AG09319 (cell line): ENCODE data around the gene ACOT9.
A peak's percentile ranks its signal among the peaks of the same experiment; 100 is the strongest.

ENCODE experiments used
- DNase-seq: peaks from one replicate; pipeline ENCODE4 v3.0.0-alpha.2; 2010; ENCODE audit warnings: low read depth; ENCODE audit errors: extremely low read depth
- TF ChIP-seq, protein P1 (sequence below): IDR thresholded peaks from 2 replicates; pipeline ENCODE4 v1.5.1; 2011; ENCODE audit warnings: low read depth, mild to moderate bottlenecking, inconsistent platforms, low read length, moderate library complexity

The ACOT9 gene

DNA sequence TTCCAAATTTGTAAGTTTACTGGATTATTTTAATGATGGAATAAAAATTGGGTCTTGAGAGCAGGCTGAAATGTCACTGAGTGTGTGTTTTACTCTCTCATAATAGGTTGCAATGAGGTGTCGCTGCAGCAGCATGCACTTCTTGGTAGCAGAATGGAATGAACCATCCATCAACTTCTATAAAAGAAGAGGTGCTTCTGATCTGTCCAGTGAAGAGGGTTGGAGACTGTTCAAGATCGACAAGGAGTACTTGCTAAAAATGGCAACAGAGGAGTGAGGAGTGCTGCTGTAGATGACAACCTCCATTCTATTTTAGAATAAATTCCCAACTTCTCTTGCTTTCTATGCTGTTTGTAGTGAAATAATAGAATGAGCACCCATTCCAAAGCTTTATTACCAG lies 42.5 kb upstream of the ACOT9 start:
- DNase-seq, result no peak
- TF ChIP-seq, protein P1, sequence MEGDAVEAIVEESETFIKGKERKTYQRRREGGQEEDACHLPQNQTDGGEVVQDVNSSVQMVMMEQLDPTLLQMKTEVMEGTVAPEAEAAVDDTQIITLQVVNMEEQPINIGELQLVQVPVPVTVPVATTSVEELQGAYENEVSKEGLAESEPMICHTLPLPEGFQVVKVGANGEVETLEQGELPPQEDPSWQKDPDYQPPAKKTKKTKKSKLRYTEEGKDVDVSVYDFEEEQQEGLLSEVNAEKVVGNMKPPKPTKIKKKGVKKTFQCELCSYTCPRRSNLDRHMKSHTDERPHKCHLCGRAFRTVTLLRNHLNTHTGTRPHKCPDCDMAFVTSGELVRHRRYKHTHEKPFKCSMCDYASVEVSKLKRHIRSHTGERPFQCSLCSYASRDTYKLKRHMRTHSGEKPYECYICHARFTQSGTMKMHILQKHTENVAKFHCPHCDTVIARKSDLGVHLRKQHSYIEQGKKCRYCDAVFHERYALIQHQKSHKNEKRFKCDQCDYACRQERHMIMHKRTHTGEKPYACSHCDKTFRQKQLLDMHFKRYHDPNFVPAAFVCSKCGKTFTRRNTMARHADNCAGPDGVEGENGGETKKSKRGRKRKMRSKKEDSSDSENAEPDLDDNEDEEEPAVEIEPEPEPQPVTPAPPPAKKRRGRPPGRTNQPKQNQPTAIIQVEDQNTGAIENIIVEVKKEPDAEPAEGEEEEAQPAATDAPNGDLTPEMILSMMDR, result no peak

DNA sequence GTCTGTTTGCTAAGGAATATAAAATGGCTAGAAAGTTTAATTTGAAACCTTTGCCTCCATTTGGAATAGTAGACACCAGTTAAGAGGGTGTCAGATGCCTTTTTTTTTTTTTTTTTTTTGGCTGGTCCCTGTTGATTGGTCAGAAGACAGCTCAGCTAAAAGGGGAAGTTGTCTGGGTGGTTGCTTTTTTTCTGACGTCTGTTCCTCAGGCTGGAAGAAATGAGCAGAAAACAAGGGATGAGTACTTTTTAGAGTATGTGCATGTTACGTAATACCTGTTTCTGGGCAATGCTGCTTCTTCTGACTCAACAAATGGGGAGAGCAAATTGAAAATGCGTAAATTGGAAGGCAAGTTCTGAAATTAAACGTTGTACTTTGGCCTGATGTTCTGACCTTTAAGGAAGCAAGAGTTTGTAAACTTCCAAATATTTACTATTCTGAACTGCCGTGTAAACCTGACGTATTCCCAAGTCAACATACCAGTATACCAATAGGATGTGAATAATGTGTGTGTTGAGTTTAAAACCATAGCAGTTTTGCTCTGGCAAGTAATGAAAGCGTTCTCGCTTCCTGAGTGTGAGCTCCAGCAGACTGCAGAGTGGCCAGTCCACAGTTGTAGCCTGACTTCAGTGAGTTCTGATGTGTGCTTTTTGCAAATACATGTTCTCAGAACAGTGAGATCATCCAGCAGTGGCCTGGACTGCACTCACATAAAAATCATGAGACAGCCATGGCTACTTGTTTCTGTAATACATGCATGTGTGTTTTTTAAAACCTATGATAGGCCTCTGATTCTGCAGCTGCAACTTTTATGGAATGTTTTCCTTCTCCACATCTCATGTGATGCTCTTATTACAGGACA lies 41.6 kb upstream of the ACOT9 start:
- TF ChIP-seq, protein P1, result no peak
- peak; percentile 72 for DNase-seq

DNA sequence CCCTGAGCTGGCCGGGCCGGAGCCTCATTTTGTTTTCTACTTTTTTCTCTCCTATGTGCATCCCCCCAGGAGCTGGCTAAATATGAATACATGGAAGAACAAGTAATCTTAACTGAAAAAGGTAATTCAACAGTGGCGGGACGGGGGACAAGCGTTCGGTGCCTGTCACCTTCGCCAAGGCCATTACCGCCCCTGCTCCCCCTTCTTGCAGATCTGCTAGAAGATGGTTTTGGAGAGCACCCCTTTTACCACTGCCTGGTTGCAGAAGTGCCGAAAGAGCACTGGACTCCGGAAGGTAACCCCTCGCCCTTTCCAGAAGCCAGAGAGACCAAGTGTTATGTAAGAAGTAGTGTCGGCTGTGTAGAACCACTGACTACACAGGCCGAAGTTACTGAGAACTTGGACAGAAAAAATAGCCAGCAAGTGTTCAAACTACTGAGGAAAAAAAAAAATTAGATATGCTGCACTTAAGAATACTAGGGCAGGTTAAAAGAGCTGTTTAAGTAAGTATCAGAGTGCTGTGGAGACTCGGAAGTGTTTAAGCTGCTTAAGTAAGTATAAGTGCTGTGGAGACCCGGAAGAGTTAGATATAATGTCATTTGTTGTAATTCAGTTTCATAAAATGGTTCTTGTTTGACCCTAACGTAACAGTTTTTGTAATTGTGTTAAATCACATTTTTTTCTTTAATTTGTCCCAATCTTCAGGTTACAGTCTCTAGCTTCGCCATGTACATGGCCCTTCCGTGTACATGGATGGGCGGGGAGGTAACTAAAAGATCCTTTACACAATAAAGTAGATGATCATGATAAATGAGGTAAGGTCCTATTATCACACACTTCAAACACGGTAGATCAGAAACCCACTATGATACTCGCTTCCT lies 40.8 kb upstream of the ACOT9 start:
- TF ChIP-seq, protein P1, result no peak
- DNase-seq, result no peak

DNA sequence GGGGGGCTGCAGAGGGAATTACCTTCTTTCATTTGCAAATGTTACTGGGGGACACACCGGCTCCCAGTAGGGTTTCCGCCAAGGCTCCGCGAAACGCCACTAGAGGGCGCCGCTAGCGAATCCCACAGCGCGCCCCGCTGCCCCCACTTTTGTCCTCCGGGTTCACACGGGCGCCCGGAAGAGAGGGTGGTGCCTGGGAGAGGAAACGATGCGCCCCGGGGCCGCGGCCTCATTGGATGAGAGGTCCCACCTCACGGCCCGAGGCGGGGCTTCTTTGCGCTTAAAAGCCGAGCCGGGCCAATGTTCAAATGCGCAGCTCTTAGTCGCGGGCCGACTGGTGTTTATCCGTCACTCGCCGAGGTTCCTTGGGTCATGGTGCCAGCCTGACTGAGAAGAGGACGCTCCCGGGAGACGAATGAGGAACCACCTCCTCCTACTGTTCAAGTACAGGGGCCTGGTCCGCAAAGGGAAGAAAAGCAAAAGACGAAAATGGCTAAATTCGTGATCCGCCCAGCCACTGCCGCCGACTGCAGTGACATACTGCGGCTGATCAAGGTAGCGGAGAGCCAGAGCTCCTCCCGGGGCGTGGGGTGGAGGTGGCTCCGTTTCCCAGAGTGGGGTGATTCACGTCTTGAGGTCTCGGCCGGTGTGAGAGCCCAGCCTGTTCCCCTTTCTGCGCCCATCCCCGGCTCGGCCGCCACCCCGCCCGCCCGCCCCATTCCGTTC lies 40.0 kb upstream of the ACOT9 start, which contains the start of gene SAT1:
Gene SAT1 (plus strand): TSS at position 311 of the 726 bp plus-strand sequence. CDS start 179 bp downstream, at position 490.
- DNase-seq, result peak; percentile 87
- TF ChIP-seq, protein P1, result peak; percentile 71

DNA sequence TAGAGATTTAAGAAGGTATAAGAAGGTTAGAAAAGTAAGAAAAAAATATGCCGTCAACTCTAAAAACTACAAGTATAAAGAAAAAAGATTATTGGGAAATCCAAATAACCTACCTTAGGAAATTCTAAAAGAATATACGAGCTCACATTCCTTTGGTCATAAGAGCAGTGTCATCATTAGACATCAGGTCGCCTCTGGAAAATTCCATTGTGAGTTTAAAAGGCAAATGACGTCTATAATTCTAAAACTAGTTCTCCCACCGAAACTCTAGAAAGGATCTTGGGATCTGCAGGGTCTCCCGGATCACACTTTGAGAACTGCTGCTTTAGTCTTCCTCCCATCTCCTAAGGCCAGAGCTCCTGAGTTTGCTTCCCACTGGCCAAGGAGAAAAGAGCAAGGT lies 39.4 kb upstream of the ACOT9 start:
- TF ChIP-seq, protein P1, result no peak
- DNase-seq, result no peak

DNA sequence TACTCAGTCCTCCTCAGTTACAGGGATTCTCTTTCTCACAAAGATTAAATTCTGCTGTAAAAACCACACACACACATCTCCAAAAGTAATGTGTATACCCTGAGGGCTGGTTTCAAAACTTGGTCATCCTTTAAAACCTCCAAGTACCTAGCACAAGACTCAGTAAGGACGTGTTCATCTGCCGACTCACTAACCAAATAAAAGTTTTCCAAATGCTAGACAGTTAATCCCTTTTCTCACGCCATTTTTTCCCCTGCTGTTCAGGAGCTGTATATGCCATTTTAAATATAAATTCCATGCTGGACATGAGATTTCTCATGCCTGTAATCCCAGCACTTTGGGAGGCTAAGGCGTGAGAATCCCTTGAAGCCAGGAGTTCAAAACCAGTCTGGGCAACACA lies 35.9 kb upstream of the ACOT9 start:
- DNase-seq, result no peak
- TF ChIP-seq, protein P1, result peak; percentile 4
